ENCODE measurements around the gene SLC5A5. TPM values are rescaled to one million over a fixed set of nuclear protein-coding genes. Genes with fewer than 3 reads are reported as not detected.

Gene SLC5A5
- total RNA-seq, result not detected in 2 replicates

GRCh38 chr19:17871878-17872250, at the start of gene SLC5A5:
Gene SLC5A5, plus strand, starts transcription at chr19:17871945. Its CDS starts 375 bp downstream, at chr19:17872320.

GRCh38 chr19:17847538-17848366, 24.0 kb upstream of the SLC5A5 start, which contains the start of gene JAK3:
Gene JAK3, minus strand, starts transcription at chr19:17847982. Its CDS starts 3,565 bp downstream, at chr19:17844417.

GRCh38 chr19:17859533-17860330, 12.0 kb upstream of the SLC5A5 start, which contains the start of gene RPL18A:
Gene RPL18A, plus strand, starts transcription at chr19:17859910. Its CDS starts 47 bp downstream, at chr19:17859957.

GRCh38 chr19:17932485-17933338, 61.0 kb downstream of the SLC5A5 start, which contains the start of gene CCDC124:
Gene CCDC124, plus strand, starts transcription at chr19:17933015. Its CDS starts 3,406 bp downstream, at chr19:17936421.

Small RNA genes within 50 kb of the gene (small RNA-seq; reads per million reads assigned to genes)
- not detected for gene SNORA68

Other genes starting within 250 kb of the SLC5A5 start
- under 0.01 and 0.39 TPM in 2 replicates for gene UNC13A, start 183.6 kb upstream of the SLC5A5 start, total RNA-seq
- 25.4 and 29.7 TPM in 2 replicates for gene MAP1S, start 152.5 kb upstream of the SLC5A5 start, total RNA-seq
- 0.73 and 1.2 TPM in 2 replicates for gene FCHO1, start 120.5 kb upstream of the SLC5A5 start, total RNA-seq
- not detected in 2 replicates for gene B3GNT3, start 76.8 kb upstream of the SLC5A5 start, total RNA-seq
- gene INSL3, start 50.4 kb upstream of the SLC5A5 start, total RNA-seq, result not detected in 2 replicates
- gene JAK3, start 24.0 kb upstream of the SLC5A5 start, total RNA-seq, result 0.78 and 2.2 TPM in 2 replicates
- gene RPL18A, start 12.0 kb upstream of the SLC5A5 start, total RNA-seq, result 931 and 1,160 TPM in 2 replicates
- gene CCDC124, start 61.1 kb downstream of the SLC5A5 start, total RNA-seq, result 28.7 and 30.5 TPM in 2 replicates
- not detected in 2 replicates for gene KCNN1, start 95.2 kb downstream of the SLC5A5 start, total RNA-seq
- gene ARRDC2, start 136.2 kb downstream of the SLC5A5 start, total RNA-seq, result 7.3 and 13.1 TPM in 2 replicates
- gene IL12RB1, start 215.0 kb downstream of the SLC5A5 start, total RNA-seq, result under 0.01 TPM in 1 of 2 replicates, not detected in the other
- 1.8 and 2.5 TPM in 2 replicates for gene MAST3, start 225.8 kb downstream of the SLC5A5 start, total RNA-seq

Measured in subcutaneous preadipocyte (primary cell).